Right kidney (tissue), 1 donor: ENCODE data around the gene PRPSAP1.
"Not testable (repeated sequence)": the region's sequence is repeated elsewhere in the genome, so short reads cannot be mapped to it uniquely, and the experiment has no call there.

Experiments
- DNase-seq: peaks from one replicate; pipeline ENCODE4 v3.0.0-alpha.2; 2016

Gene PRPSAP1

GRCh38 chr17:76329664-76330063, 24.1 kb downstream of the PRPSAP1 start:
- DNase-seq = no peak

GRCh38 chr17:76327696-76328095, 26.0 kb downstream of the PRPSAP1 start:
- DNase-seq = no peak

- no peak for DNase-seq
Observed at GRCh38 chr17:76326306-76326705, 27.4 kb downstream of the PRPSAP1 start.

GRCh38 chr17:76318586-76318985, 35.1 kb downstream of the PRPSAP1 start:
- no peak for DNase-seq

- DNase-seq = no peak
Observed at GRCh38 chr17:76317535-76317934, 36.2 kb downstream of the PRPSAP1 start.

- DNase-seq = no peak
Observed at GRCh38 chr17:76314392-76315227, 39.1 kb downstream of the PRPSAP1 start.

- DNase-seq = no peak
Observed at GRCh38 chr17:76312735-76313134, 41.0 kb downstream of the PRPSAP1 start.

DNA sequence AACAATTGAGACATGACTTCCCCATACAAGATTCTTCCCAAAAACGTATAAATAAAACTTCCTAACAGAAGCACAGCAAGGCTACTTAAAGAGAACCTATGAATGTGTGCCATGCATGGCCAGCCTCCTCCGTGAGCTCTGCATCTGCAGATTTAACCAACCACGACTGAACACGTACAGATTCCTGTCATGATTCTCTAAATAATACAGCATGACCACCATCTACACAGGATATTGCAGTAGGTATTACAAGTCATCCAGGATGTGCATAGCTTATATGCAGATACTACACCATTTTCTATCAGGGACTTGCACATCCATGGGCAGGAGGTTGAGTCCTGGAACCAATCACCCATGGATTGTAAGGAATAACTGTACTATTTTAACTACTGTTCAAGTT, 44.3 kb downstream of the PRPSAP1 start:
- DNase-seq = no peak

- no peak for DNase-seq
Observed at GRCh38 chr17:76307966-76308338, 45.8 kb downstream of the PRPSAP1 start, which contains the start of gene QRICH2. TSS of gene QRICH2 (minus strand) at chr17:76308276. CDS start at chr17:76307998, 278 bp downstream.

DNA sequence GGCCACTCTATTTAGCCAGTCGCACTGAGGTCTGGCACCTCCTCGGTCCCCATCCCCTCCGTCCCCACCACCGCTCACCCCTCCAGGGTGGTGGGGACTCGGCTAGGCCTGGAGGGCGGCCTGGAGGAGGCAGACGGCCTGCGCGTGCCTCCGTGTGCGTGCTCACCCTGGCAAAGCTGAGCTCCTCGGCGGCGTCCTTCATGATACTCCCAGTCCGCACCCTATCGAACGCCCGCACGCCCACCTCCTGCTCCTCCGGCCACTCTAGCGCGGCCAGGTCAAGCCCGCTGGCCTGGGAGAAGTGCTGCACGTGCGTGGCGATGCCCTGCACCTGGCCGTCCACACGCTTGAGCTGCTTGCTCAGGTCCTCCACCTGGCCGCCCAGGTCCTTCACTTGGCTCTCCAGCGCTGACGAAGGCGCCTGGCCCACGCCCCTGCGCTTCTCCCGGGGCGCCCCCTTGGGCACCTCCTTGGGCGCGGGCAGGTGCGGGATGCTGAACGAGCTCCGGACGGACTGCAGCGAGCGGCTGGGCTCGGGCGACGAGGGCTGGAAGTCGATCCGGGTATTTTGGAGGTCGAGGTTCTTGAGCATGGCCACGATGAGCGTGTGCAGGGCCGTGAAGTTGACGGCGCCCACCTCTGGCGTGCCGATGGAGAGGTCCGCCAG, 46.3 kb downstream of the PRPSAP1 start:
- DNase-seq = no peak

DNA sequence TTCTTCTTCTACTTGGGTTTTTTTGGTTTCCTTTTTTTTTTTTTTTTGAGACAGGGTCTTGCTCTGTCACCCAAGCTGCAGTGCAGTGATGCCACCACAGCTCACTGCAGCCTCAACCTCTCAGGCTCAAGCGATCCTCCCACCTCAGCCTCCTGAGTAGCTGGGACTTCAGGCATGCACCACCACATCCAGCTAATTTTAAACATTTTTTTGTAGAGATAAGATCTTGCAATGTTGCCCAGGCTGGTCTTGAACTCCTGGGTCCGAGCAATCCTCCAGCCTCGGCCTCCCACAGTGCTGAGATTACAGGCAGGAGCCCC, 48.6 kb downstream of the PRPSAP1 start:
- DNase-seq = not testable (repeated sequence)

- no peak for DNase-seq
Observed at GRCh38 chr17:76304226-76305134, 49.2 kb downstream of the PRPSAP1 start.

DNA sequence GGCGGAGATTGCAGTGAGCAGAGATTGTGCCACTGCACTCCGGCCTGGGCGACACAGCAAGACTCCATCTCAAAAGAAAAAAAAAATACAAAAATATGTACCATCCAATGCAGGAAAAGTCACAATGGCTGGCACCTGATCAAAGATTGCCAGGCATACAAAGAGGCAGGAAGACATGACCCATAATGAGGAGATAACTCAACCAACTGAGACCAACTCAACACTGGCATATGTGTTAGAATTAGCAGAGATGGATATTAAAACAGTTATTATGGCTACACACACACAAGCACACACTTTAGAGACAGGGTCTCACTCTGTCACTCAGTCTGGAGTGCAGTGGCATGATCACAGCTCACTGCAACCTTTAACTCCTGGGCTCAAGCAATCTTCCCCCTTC, 56.3 kb downstream of the PRPSAP1 start:
- no peak for DNase-seq

DNA sequence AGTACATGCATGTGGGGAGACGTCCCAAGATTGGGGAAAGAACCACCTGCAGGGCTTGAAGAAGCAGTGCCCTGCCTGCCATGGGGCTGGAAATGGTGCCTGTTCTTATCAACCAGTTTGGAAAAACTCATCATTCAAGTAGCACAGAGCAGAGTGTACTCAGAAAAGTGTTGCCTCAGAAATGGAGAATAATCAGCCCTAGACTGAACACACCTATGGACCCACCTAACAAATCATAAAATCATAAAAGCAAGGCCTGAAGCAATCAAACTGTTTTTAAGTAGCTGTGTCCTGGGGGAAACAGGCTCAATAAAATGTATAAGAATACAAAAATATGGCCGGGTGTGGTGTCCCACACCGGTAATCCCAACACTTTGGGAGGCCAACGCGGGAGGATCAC, 56.8 kb downstream of the PRPSAP1 start:
- DNase-seq = no peak

DNA sequence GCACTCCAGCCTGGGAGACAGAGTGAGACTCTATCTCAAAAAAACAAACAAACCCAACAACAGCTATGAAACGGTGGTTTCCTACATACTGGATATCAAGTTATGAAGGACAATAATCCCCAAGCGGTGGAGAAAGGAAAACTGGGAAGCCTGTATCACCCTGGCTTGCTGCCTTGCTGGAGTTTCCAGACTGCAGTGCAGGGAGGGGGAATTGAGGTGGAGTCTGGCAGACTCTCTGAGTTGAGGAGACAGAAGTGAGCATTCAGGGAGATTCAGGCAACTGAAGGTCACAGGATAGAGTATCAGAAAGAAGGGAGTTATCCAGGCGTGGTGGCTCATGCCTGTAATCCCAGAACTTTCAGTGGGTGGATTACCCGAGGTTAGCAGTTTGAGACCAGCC, 57.5 kb downstream of the PRPSAP1 start:
- DNase-seq = no peak

- no peak for DNase-seq
Observed at GRCh38 chr17:76293106-76293505, 60.6 kb downstream of the PRPSAP1 start.

GRCh38 chr17:76292567-76292966, 61.1 kb downstream of the PRPSAP1 start:
- DNase-seq = no peak

DNA sequence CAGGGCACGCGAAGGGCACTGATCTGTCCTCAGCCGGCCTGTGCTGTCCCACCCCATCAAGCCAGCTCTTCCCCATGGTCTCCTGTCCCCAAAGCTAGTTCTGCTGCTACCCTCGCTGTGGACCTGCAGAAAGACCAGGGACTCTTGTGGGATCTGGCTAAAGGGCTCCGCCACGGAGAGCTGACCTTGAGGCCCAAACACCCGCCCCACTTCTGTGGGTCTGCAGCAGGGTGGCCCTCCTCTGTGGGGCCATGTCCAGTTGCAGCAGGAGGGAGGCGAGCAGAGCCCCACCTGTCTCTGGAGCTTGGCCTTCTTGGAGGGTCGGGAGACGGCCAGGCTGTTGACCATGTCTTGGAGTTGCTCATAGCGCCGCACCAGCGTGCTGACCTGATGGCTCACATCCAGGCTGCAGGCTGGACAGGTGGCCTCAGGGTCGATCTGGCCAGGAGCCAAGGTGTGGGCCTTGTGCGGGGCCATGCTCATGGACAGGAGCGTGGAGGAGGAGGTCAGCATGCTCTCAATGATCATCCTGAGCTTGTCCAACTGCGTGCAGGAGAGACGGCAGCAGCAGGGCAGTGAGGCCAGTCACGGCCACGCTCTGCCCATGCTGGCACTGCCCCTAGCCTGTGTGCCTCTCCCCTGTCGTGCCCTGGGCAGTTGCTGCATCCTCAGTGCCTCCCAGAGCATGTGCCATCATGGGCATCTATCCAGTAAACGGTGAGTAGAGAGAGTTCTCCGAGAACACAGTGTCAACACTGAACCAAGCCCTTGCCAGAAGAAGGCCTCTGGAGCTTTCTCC, 71.9 kb downstream of the PRPSAP1 start:
- DNase-seq = no peak

GRCh38 chr17:76280650-76281049, 73.1 kb downstream of the PRPSAP1 start:
- DNase-seq = no peak

- DNase-seq = no peak
Observed at GRCh38 chr17:76279742-76280287, 73.9 kb downstream of the PRPSAP1 start.

- peak; percentile 71 for DNase-seq
Observed at GRCh38 chr17:76278952-76279741, 74.6 kb downstream of the PRPSAP1 start.
